ENCODE measurements around the gene TSSK1B. TPM values are rescaled to one million over a fixed set of nuclear protein-coding genes. Genes with fewer than 3 reads are reported as not detected.
"Not testable (repeated sequence)": the region's sequence is repeated elsewhere in the genome, so short reads cannot be mapped to it uniquely, and the experiment has no call there.

TSSK1B gene, protein sequence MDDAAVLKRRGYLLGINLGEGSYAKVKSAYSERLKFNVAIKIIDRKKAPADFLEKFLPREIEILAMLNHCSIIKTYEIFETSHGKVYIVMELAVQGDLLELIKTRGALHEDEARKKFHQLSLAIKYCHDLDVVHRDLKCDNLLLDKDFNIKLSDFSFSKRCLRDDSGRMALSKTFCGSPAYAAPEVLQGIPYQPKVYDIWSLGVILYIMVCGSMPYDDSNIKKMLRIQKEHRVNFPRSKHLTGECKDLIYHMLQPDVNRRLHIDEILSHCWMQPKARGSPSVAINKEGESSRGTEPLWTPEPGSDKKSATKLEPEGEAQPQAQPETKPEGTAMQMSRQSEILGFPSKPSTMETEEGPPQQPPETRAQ
- total RNA-seq (2014; rRNA removed), result 0.06 and 0.52 TPM in 2 replicates
- polyA plus RNA-seq (2012), result not detected

DNA sequence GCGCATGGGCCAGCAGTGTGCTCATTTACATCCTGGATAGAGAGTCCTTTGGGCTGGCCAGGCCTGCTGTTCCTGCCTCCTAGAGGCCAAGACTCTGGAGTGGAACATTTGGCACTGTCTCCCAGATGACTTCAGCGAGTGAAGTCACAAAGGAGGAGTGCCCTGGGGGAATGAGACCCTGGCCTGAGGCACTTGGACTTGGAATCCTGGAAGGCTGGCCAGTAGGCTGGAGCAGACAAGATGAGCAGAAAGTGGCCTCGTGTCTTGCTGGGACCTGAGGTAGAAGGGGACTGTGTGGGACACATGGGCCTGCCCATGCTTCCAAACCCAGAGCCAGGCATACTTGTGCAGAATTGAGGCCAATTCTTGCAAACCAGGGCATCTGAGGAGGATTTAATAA is at the start of gene TSSK1B:
Gene TSSK1B (minus strand): TSS at position 101 of the 400 bp plus-strand sequence. CDS start 150 bp downstream, outside the sequence.
- DNase-seq (ENCODE audit: low read depth), result no peak

DNA sequence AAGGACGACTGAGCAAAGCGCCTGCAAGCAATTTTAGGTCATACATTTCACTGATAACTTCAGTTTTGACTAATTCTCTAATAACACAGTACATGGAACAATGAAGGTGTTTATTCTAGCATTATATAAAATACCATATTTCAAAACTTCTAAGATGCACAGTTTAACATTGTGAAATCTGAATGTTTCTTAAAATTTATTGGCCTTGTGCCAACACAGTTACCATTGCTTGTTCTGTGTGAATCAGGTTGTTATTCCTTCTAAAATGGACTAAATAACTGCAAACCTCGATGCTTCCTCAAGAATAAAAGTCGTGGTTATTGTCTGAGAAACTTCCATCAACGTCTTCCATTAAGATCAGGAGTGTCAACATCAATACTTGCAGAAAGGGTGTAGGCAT is 45.5 kb upstream of the TSSK1B start:
- no peak for DNase-seq (ENCODE audit: low read depth)

DNA sequence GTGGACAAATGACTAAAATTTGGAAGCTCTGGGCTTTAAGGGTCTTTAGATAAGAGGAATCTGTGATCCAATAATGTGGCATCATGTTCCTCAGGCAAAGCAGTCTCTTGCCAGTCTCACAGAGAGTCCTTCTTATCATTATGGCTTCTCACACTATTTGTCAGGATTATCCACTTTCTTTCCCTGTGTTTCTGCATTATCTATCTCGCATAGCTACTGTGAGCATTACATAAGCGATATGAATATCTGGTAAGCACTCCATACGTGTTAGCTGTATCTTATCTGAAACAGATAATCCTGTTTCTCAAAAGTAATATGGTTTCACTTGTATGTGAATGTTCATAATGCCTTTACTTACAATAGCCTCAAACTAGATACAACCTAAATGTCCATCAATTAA is 43.9 kb upstream of the TSSK1B start:
- DNase-seq (ENCODE audit: low read depth), result no peak

DNA sequence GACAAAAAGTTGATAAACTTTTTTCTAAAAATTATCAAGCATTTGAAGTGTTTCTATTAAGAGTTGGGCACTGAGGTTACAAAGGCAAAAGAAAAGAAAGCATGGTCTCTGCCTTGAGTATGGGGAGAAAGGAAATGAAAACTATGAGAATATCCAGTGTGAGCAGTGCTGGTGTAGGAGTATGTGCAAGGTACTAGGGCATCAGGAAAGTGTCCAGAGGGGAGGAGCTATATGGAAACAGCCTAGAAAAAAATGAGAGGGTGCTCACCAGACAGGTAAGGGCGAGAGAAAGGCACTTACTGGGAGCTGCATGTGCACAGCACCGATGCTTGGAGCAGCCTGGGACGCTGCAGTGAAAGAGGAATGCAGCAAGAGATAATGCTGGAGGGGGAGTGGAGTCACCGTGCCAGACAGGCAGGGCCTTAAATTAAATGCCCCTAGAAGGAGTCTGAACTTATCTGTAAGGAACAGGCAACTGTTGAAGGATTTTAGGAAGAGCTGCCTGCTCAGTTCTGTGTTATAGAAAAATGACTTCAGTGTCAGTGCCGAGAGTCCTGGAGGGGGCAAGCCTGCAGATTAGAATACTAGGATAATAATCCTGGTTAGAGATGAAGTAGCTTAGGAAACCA is 39.4 kb upstream of the TSSK1B start:
- no peak for DNase-seq (ENCODE audit: low read depth)

DNA sequence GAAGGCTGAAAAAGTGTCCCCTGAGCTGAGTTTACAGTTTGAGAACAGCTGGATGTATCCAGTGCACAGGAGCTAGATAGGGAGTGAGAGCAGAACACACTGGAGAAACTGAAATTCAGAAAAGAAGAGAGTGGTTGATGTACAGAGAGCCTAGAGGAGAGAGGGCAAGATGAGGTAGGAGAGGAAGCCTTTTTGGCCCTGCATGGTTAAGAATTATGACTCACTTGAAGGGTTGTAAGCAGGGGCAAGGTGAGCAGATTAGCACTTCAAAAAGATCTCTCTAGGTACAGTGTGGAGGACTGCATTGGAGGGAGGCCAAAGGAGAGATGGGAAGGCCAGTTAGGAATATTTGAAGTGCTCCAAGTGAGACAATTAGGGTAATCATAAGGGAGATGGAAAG is 28.2 kb upstream of the TSSK1B start:
- DNase-seq (ENCODE audit: low read depth), result no peak

DNA sequence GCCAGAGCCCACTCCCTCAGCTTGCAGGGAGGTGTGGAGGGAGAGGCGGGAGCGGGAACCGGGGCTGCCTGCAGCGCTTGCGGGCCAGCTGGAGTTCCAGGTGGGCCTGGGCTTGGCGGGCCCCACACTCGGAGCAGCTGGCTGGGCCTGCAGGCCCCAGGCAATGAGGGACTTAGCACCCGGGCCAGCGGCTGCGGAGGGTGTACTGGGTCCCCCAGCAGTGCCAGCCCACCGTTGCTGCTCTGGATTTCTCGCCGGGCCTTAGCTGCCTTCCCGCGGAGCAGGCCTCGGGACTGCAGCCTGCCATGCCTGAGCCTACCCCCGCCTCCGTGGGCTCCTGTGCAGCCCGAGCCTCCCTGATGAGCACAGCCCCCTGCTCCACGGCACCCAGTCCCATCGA is 22.3 kb upstream of the TSSK1B start:
- not testable (repeated sequence) for DNase-seq (ENCODE audit: low read depth)

DNA sequence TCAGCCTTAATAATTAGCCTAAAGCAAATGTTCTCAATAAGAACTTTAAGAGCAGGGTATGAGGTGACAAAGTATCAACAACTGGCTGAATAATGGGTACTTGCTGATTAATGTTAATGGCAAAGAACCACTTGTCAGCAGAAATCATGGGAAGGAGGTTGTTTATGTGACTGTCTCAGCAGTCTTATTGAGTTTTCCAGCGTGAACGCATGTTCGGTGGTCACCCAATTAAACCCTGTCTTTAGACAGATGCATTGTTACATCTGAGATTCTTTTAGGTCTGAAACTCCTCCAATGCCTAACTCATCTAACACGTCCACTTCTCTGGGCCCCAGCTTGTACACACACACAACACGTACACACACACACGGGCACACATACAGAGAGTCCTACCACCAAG is 18.2 kb upstream of the TSSK1B start:
- DNase-seq (ENCODE audit: low read depth), result no peak

DNA sequence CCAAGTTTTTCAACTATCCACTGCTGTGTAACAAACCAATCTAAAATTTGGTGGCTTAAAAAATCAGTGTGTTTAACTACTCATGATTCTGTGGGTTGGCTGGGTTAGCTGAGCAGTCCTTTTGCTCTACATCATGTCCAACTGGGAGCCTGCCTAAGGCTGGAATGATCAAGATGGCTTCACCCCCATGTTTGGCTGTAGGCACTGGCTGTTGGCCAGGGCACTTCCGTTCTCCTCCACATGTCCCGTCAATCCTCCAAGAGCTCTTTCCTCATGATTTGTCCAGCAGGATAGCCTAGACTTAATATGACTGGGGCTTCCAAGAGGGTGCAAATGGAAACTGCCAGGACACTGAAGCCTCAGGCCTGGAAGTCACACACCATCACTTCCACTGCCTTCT is 17.0 kb upstream of the TSSK1B start:
- DNase-seq (ENCODE audit: low read depth), result peak; percentile 34

DNA sequence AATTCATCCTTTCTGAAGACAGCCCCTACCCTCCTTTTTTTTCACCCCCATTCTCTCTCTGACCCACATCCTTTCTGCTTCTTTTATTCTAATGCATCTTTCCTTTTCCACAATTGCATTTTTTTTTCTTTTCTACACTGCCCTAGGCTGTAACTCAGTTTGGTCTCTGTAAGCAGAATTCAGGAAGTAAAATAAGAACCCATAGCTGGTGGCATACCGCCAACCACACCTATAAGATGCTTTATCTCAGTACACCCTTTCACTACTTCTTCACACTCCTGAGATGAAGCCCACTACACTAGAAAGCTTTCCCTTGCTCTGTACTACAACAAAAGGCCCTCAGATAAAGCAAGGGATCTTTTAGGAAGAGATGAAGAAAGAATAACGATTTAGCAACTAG is 16.1 kb upstream of the TSSK1B start:
- no peak for DNase-seq (ENCODE audit: low read depth)

DNA sequence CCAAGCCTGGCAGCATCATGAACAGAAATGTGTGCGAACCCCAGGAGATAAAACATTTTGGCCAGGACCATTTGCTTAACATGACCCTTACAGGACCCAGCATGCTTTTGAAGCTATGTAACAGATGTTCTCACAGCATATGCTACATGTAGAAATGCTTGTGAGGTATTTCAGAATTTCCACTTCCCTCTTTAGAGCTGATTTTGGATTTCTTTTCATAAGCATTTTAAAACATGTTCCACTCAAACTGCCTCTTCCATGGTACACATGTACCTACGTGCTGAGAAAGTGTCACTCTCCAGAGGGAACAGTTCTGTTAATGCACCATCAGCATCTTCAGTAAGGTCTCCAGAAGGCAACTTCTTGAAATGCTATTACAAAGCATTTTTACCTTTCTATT is 15.7 kb upstream of the TSSK1B start:
- no peak for DNase-seq (ENCODE audit: low read depth)

DNA sequence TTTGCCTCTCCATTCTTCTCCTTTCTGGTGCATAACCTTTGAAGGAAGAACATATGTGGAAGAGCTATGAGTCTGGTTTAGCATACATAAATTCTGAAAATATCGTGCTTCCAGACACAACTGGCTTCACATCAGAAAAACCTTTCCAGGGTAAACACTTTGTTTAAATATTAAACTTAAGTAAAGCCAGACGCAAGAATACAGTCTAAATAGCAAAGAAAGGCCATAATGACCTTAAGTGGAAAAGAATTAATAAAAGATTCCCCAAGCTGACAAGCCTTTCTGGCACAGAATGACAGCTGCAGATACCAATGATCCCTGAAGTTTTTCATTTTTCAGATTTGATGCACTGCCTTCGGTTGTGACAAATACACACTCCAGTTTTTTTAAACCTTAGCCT is 13.5 kb upstream of the TSSK1B start:
- no peak for DNase-seq (ENCODE audit: low read depth)

DNA sequence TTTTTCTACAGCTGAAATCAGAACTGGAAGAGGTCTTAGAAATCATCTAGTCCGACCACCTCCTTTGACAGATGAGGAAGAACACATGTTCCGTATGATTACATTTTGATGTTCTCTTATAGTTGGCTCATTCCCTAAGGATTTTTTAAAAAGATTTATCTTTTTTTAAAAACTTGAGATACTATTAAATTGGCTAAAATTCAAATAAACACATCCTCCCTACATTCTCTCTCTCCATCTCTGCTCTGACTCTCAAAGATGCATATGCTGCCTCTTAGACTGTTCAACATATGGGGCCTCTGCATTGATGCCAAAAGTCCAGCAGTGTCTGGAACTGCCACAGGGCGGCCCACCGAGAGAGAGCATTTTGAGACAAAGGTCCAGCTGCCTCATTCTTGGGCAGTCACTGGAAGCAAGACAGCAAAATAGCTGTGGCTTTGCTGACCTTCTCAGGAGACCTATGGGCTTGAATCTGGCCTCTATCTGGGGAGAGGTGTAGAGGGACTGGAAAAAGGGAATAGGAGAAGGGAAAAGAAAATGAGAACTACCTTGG is 12.8 kb upstream of the TSSK1B start:
- DNase-seq (ENCODE audit: low read depth), result peak; percentile 15

DNA sequence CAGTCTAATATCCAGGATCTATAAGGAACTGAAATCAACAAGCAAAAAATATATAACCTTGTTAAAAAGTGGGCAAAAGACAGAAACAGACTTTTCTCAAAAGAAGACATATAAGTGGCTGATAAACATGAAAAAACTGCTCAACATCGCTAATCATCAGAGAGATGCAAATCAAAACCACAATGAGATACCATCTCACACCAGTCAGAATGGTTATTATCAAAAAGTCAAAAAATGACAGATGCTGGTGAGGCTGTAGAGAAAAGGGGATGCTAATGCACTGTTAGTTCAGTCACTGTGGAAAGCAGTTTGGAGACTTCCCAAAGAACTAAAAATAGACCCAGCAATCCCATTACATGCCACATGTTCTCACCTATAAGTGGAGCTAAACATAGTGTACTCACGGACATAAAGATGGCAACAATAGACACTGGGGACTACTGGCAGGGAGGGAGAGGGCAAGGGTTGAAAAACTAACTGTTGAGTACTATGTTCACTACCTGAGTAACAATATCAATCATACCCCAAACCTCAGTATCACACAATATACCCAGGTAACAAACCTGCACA is 11.7 kb upstream of the TSSK1B start:
- DNase-seq (ENCODE audit: low read depth), result no peak

DNA sequence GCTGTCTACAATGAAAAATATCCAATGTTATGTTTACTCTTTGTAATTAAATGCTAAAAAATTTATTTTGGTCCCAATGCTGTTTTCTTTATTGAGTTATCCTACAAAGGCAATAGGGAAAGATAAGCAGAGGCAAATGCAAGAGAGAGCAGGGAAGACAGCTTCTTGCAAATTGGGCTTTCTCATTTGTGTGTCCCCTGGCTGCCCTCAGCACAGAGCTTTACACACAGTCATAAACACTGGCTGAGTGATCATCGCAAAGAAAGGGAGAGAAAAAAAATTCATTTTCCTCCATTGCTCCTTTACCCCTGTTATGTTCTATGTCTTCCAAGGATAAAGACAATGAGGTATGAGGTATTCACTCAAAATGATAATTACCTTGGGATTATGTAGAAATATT is 2.3 kb upstream of the TSSK1B start:
- no peak for DNase-seq (ENCODE audit: low read depth)

DNA sequence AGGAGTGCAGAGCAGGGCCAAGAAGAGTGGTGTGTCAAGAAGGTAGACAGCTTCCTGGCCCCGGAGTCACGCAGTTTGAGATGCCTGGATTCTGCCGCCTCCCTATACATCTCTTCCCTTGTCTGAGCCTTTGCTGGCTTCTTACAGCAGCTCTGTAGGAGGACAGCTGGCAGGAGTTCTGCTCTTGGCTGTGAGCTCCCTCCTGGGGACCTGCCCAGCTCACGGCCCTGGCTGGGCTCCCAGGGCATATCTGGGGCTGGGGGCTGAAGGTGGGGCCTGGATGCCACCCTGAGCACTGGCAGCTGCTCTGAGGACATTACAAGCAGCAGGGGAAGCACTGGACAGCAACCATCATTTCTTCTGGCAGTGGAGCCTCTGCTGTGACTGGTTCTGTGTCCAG is 786 bp upstream of the TSSK1B start:
- no peak for DNase-seq (ENCODE audit: low read depth)

DNA sequence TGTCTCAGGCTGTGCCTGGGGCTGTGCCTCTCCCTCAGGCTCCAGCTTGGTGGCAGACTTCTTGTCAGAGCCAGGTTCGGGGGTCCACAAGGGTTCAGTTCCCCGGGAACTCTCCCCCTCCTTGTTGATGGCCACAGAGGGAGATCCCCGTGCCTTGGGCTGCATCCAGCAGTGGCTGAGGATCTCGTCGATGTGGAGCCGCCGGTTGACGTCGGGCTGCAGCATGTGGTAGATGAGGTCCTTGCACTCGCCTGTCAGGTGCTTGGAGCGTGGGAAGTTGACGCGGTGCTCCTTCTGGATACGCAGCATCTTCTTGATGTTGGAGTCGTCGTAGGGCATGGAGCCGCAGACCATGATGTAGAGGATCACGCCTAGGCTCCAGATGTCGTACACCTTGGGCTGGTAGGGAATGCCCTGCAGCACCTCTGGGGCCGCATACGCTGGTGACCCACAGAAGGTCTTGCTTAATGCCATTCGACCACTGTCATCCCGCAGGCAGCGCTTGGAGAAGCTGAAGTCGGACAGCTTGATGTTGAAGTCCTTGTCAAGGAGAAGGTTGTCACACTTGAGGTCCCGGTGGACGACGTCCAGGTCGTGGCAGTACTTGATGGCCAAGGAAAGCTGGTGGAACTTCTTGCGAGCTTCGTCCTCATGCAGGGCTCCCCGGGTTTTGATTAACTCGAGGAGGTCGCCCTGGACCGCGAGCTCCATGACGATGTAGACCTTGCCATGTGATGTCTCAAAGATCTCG is 752 bp downstream of the TSSK1B start:
- DNase-seq (ENCODE audit: low read depth), result no peak

DNA sequence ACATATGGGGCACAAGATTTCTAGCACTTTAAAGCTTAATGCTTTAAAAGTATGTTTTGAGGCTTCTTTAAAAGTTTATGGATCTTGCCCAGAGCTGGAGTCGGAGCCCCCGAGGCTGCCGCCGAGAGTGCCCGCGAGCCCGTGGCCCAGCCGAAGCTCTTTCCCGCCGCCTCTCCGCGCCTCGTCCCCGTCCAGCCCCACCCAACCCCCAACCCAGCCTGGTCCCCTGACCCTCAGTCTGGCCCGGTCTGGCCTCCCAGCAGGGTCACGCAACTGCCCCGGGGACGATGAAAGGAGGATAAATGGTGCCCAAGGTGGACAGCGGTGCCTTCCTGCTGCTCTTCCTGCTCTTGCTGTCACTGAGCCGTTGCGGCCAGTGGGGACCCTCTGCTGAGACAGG is 1.7 kb downstream of the TSSK1B start:
- DNase-seq (ENCODE audit: low read depth), result no peak

DNA sequence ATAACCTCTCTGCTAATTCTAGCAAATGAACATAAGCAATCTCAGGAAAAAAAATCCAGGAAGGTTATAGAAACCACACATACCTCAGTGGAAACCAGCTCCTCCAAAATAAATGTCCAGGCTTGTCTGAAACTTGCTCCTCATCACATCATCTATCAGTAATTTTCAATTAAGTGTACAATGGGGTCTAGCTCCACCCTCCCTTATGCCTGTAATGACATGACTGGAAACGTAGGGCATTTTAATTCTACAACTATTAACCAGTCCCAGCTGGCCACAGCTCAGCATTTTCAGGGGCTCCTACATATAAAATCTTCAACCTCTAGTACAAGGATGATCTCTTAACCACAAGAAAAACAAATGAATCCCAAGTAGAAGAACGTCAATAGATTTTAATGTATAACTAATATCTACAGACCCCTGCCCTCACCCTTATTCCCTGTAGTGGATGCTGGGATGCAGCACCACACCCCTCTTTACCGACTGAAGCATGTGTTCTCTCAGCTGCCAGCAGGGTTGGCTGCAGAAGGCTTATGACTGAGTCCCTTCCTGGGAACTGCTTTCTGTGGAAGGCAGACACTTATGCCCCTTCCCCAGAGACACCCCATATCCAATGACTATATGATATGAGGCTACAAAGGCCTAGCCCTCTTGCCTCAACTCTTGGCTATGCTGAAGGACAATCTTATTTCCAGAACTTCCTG is 6.8 kb downstream of the TSSK1B start:
- DNase-seq (ENCODE audit: low read depth), result no peak

DNA sequence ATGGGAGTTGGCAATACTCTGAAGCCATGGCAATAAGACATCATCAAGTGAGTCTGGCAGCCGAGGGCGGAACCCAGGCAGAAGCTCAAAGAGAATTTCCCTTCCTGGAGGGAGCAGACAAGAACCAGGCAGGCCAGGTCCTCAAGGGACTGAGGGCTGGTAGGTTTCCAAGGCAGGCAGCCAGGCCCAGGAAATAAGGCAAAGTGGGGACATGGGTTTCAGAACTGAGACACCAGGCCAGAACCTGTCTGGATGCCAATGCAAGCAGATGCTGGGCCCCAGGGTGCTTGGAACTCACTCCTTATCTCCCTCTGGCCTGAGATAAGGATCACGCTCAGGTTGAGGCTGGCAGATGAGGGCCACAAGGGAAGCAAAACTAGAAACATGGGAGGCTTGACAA is 8.9 kb downstream of the TSSK1B start:
- no peak for DNase-seq (ENCODE audit: low read depth)

DNA sequence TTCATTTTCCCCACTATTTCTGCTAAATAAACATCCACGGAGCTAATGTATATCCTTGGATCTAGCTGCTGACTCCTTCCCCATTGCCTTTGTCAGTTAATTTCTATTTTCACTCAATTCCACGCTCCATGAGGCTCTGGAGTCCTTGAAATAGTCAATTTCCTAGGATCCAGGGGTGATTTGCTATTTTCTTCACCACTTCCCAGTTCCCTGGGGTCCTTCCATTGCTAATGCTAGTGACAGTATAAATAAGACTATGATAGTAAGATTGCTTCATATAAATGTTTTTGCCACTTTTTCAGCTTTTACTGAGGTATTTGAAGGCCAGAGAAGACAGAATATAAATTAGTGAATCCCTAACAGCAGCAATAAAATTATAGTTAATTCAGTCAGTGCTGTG is 13.1 kb downstream of the TSSK1B start:
- no peak for DNase-seq (ENCODE audit: low read depth)

DNA sequence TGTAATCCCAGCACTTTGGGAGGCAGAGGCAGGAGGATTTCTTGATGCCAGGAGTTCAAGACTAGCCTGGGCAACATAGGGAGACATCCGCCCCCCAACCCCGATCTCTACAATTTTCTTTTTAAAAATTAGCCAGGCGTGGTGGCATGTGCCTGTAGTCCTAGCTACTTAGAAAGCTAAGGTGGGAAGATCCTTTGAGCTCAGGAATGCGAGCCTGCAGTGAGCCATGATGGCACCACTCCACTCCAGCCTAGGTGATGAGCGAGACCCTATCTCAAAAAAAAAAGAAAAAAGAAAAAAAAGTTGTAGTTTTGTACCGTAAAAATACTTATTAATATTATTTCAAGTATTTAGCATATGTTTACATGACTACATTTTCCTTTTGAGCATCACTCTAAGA is 29.3 kb downstream of the TSSK1B start:
- DNase-seq (ENCODE audit: low read depth), result no peak

Measured in LHCN-M2 (cell line).